CD4-positive, alpha-beta T cell treated with Interleukin-15 for 4 hours (primary cell): Measurements from ENCODE around the gene CHST2.
"Not testable (repeated sequence)": the region's sequence is repeated elsewhere in the genome, so short reads cannot be mapped to it uniquely, and the experiment has no call there.

Experiments used
- DNase-seq: peaks from one replicate; pipeline ENCODE4 v3.0.0-alpha.2; 2020; ENCODE audit warnings: low spot score

Gene CHST2, protein sequence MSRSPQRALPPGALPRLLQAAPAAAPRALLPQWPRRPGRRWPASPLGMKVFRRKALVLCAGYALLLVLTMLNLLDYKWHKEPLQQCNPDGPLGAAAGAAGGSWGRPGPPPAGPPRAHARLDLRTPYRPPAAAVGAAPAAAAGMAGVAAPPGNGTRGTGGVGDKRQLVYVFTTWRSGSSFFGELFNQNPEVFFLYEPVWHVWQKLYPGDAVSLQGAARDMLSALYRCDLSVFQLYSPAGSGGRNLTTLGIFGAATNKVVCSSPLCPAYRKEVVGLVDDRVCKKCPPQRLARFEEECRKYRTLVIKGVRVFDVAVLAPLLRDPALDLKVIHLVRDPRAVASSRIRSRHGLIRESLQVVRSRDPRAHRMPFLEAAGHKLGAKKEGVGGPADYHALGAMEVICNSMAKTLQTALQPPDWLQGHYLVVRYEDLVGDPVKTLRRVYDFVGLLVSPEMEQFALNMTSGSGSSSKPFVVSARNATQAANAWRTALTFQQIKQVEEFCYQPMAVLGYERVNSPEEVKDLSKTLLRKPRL

DNA sequence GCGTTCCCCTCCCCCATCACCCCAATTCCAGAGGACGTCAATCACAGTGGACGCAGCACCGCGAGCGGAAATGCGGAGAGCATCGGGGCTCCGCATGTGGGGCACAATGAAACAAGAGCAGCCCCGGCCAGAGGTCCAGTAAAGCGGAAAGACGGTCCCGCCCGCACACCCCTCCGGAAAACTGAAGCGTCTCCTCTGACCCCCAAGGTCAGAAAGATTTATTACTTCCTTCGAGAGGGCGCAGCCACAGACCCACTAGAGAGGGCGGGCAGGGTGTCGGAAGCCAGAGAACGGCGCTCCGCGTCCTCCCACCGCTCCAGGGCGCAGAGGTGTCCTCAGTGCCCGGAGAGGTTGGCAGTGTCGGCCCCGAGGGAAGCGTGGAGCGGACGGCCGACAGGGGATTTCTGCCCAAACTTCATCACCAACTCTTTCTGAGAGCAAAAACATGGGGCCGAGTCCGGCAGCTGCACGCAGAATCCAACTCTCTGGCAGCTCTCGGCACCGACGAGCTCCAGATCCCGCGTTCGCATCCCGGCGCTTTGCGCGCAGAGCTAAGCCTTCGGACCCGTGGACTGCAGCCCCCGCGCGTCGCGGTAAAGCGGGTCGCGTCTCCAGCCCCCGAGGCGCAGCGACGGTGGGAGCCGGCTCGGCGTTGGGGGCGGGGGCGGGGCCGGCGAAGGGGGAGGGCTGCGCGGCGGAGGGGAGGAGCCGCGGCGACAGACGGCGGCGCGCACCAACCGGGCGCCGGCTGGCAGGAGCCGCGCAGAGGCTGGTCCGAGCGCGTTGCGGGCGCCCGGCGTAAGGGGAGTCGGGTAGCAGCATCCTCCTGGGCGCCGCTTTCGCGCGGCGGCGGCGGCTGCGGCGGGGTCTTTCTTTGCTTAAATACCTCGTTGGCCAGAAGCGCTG lies at the start of gene CHST2:
Gene CHST2 (plus strand): TSS at position 763 of the 906 bp plus-strand sequence. CDS start 1,046 bp downstream, outside the sequence.
- DNase-seq, result peak; percentile 56

DNA sequence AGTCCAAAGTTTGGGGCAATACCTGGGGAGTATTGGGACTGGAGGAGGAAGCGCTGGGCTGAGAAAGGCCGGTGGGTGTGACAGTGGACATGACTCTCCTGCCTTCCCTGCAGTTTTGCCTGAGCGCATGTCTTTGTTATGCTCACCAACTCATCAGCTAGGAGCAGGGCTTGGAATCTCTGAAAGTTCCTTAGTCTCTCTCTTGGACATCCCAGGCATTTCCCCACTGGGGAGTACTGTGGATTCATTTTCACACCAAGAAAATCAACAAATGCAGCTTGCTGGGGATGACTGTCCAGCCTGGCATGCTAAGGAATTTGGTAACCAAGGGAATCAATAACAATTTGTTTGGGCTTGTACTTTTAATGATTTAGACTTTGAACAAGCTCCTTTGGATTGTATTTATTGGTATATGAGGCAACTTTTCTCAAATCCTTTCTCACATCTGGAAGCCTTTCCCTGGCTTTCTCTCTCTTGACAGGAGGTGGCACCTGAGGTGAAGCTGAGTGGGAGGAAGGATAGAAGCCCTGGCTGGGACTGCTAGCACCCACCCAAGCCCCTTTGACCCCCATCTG lies 48.5 kb upstream of the CHST2 start:
- no peak for DNase-seq

DNA sequence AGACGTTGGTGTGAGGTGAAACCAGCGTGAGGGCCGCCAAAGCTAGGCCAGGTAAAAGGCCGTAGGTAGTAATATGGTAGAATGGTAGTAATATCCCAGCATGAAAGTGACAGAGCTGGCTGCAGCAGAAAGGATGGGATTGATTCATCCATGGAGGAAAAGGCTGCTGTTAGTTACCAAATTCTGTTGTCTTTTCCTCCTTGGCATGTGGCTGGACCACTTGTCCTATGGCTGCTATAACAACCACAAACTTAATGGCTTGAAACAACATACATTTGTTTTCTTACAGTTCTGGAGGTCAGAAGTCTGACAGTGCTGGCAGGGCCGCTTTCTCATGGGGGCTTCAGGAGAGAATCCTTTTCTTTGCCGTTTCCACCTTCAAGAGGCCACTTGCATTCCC lies 47.8 kb upstream of the CHST2 start:
- DNase-seq, result no peak

DNA sequence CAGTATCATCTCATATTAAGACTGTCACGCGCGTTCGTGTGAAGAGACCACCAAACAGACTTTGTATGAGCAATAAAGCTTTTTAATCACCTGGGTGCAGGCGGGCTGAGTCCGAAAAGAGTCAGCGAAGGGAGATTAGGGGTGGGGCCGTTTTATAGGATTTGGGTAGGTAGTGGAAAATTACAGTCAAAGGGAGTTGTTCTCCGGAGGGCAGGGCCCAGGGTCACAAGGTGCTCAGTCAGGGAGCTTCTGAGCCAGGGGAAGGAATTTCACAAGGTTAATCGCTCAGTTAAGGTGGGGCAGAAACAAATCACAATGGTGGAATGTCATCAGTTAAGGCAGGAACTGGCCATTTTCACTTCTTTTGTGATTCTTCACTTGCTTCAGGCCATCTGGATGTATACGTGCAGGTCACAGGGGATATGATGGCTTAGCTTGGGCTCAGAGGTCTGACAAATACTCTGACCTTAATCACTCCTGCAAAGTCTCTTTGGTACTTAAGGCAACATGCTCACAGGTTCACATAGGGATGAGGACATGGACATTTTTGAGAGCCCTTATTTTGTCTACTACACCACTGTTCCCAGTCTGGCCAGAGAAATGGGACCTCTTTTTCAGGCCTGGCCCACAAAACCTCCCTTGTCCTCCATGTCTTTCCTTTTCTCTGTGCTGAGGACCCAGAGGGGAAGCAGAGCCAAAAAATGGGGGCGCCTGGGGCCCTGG lies 47.1 kb upstream of the CHST2 start:
- not testable (repeated sequence) for DNase-seq

DNA sequence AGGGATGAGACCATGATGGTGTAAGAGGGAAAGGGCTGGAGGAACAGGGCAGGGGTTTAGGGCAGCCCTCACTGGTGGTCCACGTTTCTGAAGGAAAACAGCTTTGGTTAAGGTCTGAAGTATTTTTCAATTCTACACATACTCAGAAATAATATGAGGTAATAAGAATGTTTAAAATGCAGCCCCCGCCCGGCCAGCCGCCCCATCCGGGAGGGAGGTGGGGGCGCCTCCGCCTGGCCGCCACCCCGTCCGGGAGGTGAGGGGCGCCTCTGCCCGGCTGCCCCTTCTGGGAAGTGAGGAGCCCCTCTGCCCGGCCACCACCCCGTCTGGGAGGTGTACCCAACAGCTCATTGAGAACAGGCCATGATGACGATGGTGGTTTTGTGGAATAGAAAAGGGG lies 46.0 kb upstream of the CHST2 start:
- DNase-seq, result not testable (repeated sequence)

DNA sequence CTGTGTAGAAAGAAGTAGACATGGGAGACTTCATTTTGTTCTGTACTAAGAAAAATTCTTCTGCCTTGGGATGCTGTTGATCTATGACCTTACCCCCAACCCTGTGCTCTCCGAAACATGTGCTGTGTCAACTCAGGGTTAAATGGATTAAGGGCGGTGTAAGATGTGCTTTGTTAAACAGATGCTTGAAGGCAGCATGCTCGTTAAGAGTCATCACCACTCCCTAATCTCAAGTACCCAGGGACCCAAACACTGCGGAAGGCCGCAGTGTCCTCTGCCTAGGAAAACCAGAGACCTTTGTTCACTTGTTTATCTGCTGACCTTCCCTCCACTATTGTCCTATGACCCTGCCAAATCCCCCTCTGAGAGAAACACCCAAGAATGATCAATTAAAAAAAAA lies 45.6 kb upstream of the CHST2 start:
- not testable (repeated sequence) for DNase-seq

DNA sequence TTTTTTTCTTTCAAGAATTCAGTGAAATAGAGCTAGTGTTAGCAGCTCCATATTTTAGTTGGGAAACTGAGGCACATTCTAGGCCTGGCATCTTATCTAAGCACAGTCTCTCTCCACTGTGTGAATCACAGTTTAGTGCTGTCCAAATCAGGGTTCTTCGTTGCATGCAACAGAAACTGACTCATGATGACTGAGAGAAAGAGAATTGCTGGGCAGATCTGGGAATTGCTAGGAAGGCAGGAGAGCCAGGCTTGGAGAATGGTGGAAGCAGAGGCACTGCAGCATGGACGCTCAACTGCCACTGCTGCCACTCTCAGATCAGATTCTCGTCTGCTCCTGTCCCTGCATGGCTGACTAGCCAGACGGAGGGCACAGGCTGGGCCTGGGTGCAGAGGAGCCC lies 40.7 kb upstream of the CHST2 start:
- no peak for DNase-seq

DNA sequence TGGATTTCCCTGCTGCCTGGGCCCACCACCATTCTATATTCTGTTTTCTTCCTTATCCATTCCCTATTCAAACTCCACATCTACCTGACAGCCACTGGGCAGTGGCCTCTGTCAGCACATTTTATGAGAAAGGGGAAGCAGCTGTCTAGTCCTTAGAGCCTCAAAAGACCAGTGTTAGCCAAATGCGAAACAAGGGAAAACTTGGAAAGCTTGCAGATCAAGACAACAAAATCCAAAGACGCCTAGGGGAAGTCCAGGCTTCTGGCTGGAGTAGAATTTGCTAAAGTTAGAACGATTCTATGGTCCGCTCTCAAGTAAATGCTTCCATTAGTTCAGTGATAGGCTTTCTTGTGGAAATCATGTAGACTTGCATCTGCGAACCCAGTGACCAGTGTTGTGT lies 39.4 kb upstream of the CHST2 start:
- DNase-seq, result no peak

DNA sequence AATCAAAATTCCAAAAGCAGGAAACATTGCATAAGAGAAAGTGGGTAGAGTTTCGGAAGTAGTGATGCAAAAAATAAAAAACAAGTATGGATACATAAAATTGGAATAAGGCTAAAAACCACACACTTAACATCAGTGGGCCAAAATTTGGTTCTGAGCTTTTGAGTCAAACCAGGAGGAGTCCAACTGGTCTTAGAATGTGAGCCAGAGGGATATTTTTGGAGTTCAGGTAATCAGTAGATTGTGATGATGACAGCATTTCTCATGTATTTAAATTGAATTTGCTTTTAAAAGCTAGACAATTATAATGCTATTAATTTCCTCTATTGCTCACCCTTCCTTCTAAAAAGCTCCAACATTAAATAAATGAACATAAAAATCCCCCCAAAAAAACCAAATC lies 38.2 kb upstream of the CHST2 start:
- no peak for DNase-seq

DNA sequence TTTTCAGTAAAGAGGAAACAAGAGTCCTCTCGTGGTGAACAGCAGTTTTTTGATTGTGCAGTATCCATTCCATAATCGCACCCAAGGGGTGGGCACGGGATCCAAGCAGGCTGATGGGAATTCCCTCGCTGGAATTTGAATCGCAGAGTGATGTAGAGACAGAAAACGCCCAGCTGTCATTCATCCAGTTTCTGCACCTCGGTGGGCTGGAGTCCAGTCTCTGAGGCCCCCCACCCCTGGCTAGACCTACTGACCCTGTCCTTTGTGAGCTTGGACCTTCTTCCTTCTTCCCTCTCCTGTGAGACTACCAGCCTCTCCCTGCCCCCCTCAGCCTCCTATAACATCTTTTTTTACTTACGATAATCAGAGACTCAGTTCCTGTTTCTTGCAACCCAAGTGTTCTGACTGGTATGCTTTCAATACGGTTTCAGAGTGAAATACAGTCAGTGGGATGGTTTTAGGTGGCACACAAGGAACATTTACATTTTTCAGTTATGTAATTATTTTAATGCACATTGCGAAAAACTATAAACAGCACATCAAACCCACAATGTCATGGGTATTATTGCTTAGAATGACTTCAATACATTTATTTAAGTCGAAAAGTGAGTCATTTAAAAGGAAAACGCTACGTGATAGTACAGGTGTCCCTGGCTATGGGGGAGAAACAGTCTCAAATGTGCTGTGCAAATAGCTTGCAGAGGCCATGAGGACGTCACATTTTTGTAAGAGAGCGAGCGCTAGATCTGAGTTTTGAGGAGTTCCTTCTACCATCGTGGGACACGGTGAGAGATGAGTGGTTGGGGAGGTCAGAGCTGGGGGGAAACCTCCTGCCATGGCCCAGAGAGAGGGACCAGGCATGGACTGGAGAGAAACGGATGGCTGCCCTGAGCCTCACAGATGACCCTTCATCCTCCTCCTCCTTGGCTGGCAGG lies 37.5 kb upstream of the CHST2 start:
- DNase-seq, result peak; percentile 5

DNA sequence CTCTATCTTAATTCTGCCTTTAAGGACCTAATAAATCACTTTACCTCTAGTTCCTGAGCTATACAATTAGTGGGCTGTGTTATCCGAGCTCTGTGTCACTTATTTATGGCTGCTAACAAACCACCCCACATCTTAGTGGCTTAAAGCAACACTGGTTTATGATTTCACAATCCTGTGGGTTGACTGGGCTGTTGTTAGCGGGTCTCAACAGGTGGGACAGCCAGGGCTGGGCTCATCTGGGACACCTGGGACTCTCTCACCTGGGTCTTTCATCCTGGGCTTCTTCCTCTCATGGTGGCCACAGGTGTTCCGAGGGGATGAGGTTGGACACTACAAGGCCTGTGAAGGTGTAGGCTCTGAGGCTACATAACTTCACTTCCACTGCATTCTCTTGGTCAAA lies 35.8 kb upstream of the CHST2 start:
- no peak for DNase-seq

DNA sequence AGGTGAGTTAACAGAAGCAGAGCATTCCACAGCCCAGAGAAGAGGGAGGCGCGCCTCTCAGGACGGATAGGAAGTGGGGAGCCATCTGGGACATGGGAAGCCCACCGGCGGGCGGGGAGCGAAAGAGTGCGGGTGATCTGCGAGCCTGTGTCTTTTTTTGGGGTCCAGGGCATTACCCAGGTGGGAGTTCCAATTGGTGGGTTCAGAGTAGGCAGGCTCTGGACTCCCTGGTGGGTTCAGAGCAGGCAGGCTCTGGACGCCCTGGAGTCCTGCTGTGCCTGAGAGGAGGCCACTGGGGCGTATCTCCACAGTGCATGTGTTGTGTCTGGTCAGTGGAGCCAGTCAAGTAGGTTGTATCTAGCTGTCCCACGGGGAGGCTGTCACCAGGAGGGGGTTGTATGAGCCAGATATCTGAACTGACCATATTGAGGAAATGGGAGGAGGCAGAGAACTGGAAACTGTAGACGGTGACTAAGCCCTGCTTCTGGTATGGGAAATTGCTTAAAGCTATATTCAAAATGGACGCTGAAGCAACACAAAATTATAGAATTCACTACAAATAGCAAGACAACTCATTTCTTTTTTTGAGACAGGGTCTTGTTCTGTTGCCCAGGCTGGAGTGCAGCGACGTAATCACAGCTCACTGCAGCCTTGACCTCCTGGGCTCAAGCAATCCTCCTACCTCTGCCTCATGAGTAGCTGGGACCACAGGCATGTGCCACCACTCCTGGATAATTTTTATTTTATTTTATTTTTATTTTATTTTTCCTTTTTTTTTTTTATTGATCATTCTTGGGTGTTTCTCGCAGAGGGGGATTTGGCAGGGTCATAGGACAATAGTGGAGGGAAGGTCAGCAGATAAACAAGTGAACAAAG lies 34.5 kb upstream of the CHST2 start:
- no peak for DNase-seq

DNA sequence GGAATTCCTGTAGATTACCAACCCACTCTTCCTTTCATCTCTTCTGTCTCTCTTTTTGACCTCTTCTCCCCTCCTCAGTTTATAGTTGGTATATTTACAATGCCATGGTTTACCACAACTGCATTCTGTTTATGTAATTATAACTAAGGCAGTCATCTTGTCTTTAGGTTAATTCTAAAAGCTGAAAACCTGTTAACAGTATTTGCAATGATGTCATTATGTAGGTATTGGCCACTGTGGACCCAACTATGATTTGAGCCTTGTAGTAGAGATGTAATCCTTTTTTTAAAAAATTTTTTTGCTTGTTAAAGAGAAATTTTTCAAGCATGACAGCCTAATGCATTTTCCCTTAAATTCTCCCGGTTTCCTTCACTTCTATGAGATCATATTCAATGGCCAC lies 30.7 kb upstream of the CHST2 start:
- DNase-seq, result no peak

DNA sequence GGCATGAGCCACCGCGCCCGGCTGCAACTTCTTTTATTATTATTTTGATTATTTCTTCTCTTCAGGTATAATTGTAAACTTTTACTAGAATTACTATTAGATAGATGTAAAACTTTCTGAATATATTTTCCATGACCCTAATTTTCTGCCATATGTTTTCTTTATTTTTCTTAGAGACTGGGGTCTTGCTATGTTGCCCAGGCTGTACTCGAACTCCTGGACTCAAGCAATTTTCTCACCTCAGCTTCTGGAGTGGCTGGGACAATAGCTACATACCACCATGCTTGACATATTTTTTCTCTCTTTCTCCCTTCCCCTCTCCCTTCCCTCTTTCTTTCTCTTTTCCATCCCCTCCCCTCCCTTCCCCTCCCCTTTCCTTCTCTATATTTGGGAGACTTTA lies 29.6 kb upstream of the CHST2 start:
- no peak for DNase-seq

DNA sequence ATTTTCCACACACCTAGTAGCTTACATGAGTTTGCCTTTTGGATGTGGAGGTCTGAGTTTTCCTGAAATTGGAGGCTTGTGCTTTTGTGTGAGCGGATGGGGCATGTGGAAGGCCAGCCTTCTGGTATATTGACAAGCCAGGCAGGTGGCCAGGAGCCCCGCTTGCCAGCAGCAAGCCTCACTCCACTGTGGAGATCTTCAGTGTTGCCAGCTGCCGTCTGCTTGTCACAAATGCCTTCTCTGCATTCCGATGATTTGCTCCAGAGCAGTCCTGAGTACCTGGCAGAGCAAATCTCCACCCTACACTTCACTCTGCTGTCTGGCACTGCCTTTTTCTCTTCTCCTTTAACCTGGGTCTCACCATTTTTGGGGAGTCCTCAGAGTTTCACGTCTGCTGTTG lies 29.1 kb upstream of the CHST2 start:
- DNase-seq, result no peak

DNA sequence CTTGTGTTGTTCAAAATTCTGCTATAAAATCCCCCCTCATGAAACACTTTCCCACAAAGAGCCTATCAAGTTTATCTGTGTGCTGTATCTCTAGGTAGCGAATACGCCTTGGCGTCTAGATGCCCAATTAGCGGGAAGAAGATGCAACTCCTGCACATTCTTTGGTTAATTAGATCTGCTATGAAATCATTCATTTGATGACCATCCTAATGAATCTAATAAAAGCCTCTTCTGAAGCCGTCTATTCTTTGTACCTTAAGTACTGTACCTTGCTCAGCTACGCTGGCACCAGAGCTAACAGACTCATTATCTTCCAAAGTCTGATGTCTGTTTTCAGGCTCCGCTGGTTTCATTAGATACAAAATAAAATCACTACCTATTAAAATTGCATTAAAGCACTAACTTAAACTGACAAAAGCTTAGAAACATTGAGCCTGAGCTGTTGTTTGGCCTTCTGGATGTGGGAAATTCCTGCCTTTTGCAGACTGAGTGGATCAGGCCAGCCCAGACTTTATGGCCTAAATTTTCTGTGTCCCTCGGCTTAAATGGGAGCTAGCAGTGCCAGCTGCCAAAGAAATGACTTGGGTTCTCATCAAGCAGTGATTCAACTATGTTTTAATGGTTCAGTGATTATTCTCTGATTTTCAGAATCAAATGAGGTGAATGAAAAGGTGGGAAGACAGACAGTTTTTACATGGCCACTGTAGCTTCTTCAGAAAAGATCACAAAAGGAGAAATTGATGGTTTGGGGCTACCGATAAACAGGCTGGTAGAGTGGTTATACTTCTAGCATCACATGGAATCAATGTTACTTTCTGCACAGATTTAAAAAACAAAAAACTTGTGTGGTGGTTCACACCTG lies 28.4 kb upstream of the CHST2 start:
- no peak for DNase-seq

DNA sequence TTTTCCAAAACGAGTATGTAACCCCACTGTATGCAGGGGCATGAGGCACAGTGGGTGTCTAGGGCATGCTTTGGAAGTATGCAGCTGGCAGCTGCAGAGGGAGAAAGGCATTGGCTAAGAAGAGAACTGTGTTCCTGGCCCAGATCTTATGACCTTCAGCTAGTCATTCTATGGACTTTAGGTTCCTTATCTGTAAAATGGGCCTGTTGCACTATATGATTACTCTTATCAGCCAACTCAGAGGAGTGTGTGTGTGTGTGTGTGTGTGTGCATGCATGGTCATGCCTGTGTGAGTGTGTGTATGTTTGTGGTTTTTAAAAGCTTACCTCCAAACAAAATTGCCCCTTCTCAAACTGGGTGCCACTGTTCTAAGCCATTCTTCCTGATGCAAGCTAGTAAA lies 27.4 kb upstream of the CHST2 start:
- DNase-seq, result no peak

DNA sequence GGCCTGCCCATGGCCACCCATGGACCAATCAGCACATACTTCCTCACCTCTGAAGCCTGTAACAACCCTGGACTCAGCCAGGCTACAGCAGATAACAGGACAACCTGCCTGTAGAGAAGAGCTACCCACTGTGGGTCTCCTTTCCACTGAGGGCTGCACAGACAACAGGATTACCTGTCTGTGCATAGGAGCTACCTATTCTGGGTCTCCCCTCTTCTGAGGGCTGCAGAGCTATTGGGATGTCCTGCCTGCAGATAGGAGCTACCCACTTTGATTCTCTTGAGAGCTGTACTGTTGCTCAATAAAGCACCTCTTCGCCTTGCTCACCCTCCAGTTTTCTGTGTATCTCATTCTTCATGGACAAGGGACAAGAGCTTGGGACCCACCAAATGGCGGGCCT lies 23.8 kb upstream of the CHST2 start:
- DNase-seq, result no peak
